Fibroblast of skin of left quadriceps (primary cell): ENCODE results near the gene TAF1B.
"Not testable (repeated sequence)": the region's sequence is repeated elsewhere in the genome, so short reads cannot be mapped to it uniquely, and the experiment has no call there.

Experiments used
- DNase-seq, 2 experiments: peaks; one replicate each; pipeline ENCODE4 v3.0.0-alpha.2; 2013; ENCODE audit warnings: low read depth in 2 of 2

Gene TAF1B

DNA sequence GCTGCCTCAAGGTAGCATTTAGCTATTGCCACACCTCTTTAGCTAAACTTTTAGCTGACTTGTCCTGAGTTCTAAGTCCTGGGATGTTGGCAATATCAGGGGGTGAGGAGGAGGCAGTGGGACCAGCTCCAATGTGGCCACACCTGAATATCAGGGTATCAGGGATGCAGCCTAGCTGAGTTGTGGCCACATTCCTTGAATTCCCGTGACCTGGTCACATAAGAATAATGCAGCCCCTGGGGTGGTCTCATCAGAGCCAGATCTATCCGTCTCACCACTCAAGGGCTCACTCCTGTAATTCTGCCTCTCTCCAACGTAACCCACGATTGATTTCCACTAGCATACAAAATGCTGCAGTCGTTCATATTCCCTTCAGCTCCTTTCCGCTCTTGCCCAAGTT lies 11.6 kb upstream of the TAF1B start:
- no peak for DNase-seq

DNA sequence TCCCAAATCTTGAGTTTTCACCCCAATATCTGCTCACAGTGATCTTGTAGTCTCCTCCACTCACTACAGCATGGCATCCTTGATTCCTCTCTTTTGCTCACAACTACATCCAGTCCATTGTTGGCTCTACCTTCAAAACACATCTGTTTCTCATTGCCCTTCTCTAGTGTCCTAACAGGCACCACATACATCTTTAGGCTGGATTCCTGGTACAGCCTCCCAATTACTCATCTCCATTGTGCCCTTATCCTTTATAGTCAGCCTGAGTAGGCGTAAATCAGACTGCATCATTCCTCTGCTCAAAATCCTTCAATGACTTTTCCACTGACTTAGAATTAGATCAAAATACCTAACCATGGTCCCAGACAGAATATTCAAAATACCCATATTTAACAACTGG lies 10.7 kb upstream of the TAF1B start:
- peak; percentile 49 to 59 for DNase-seq

GRCh38 chr2:9835068-9835467 lies 8.2 kb upstream of the TAF1B start:
- not testable (repeated sequence) for DNase-seq

DNA sequence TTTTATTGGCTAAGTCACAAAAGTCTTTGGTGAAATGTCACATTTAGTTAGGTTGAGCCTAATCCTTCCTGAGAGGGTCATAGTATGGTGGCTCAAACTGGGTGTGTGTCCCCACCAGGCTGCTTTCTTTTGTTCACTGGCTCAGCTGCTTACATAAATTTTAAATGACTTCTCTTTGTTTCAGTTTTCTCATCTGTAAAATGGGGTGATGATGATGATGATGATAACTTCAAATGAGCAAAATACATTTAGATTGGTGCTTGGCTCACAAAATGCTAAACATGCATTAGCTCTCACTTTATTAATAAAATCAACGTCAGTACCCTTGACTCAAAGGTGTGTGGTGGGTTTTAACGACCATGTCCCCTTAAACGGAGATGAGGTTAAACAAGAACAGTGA lies 7.2 kb upstream of the TAF1B start:
- no peak for DNase-seq

DNA sequence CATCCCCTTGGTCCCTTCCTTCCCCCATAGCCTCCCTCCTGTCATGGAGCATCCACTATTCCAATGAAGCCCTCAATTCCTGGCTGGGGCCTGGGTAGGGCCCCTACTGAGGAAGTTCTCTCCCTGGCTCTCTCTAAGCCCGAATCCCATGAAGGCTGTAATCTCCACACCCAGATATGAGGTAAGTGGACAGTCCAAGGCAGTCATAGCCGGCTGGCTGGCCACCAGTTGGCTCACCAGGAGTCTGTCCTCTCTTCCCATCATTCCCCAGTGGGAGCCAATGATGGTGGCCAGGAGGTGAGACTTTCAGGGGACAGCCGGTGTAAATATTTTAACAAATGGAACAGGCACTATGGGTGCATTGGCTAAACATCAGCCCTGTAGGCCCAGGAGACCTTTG lies 6.8 kb upstream of the TAF1B start:
- no peak for DNase-seq

DNA sequence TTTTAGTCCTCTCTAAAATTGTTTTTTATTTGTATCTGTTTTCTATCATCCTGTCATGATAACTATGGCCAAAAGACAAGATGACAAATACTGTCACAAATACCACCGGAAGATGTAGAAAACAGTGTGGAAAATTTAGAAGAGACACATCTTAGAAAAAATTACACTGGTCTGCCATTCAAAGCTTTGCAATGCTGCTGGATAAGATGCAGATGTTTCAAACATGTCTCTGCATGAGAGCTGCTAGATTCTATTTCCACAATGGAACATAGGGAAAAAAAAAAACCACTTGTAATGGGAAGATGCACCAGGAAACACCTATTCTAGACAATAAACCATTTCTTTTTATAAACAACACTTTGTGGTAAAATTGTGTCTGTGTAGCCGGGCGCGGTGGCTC lies 5.8 kb upstream of the TAF1B start:
- DNase-seq = no peak

DNA sequence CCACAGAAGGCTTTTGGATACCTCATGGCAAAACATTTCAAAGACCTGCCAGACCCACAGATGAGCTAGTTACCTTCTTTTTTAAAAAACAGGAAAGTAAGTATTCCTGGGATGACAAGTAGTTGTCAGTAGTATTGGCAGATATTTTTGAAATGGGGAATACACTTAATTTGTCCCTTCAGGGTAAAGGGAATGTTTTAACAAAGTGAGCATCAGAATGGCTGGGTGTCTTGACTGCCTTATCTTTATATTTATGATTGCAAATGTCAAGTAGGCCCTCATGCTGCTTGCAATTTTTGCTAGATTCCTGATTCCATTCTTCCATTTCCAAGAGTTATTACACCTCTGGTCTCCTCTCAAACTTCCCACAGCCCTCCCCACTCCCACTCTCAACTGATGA lies 4.9 kb upstream of the TAF1B start:
- no peak for DNase-seq

DNA sequence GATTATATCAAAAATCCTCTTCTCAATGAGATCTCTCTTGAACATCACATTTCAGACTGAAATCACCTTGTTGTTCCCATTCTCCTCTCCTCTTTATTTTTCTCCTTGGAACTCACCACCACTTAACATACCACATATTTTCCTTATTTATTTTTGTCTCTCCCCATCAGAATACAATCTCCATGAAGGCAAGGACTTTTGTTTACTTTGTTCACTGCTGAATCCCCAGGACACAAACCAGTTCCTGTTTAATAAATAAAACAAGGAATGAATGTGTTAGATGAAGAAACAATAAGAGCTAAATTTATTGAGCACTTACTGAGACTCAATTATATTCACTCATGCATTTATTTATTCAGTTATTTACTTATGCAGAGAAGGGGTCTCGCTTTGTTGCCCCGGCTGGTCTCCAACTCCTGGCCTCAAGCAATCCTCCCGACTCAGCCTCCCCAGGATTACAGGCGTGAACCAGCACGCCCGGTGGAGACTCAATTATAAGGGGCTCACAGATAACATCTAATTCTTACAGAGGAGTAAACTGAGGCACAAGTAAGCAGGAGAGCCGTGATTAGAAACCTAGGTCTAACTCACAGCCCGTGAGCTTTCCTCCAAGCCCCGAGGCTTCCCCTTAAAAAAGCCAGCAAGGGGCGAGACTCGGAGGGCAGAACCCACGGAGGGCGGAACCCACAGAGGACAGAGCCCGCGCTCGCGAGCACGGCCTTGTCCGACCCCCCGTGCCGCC lies 616 bp upstream of the TAF1B start:
- no peak for DNase-seq

GRCh38 chr2:9844036-9844483 lies 786 bp downstream of the TAF1B start:
- no peak for DNase-seq

DNA sequence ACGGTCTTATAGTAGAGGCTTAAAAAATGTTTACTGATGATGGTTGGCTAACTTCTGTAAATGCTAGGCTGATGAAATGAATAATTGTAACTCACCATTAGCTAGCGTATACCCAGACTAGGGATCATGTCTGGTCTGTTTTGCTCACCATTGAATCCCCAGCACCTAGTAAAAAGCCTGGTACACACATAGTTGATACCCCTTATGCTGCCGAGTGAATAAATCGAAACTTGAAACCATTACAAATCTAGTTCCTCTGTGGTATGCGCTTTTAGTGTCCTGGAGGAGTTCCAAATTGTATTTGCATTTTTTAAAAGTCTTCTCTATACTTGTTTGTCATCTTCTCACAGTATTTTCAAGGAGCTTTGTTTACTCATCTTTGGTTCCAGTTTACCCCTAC lies 1.3 kb downstream of the TAF1B start:
- peak in 1 of 2 experiments; percentile 30 for DNase-seq

- DNase-seq = no peak
Observed at GRCh38 chr2:9846554-9846953, 3.3 kb downstream of the TAF1B start.

GRCh38 chr2:9847140-9847539 lies 3.9 kb downstream of the TAF1B start:
- peak in 1 of 2 experiments; percentile 20 for DNase-seq

DNA sequence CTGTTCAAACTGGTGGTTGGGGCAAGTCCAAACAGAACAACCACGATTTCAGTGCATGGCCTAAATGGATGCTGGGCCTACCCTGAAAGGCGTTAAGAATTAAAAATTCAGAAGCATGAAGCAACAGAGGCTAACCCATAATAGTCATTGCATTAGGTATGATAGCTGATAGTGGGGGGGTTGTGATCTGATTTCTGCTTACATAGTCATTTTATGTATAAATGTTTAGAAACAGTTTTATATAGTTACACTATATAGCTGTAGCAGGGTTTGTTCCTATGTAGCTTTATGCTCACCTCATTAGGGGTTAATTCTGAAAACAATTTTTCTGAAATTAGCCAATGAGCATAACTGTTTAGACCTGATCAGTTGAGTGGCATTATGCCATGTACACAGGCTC lies 9.6 kb downstream of the TAF1B start:
- no peak for DNase-seq

DNA sequence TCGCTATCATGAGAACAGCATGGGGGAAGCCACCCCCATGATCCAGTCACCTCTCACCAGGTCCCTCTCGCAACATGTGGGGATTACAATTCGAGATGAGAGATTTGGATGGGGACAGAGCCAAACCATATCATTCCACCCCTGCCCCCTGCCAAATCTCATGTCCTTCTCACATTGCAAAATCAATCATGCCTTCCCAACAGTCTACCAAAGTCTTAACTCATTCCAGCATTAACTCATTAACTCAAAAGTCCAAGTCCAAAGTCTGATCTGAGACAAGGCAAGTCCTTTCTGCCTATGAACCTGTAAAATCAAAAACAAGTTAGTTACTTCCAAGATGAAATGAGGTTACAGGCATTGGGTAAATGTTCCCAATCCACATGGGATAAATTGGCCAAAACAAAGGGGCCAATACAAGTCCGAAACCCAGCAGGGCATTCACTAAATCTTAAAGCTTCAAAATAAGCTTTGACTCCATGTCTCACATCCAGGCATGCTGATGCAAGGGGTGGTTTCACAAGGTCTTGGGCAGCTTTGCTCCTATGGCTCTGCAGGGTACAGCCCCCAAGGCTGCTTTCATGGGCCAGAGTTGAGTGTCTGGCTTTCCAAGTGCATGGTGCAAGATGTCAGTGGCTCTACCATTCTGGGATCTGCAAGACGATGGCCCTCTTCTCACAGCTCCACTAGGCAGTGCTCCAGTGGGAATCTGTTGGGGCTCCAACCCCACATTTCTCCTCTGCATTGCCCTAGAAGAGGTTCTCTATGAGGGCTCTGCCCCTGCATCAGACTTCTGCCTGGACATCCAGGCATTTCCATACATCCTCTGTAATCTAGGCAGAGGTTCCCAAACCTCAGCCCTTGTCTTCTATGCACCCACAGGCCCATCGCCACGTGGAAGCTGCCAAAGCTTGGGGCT lies 14.8 kb downstream of the TAF1B start:
- no peak for DNase-seq

DNA sequence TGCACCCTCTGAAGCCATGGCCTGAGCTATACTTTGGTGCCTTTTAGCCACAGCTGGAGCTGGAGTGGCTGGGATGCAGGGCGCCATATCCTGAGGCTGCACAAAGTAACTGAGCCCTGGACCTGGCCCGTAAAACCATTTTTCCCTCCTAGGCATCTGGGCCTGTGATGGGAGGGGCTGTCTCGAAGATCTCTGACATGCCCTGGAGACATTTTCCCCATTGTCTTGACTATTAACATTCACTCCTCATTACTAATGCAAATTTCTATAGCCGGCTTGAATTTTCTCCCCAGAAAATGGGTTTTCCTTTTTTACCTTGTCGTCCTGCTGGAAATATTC lies 15.4 kb downstream of the TAF1B start:
- no peak for DNase-seq

DNA sequence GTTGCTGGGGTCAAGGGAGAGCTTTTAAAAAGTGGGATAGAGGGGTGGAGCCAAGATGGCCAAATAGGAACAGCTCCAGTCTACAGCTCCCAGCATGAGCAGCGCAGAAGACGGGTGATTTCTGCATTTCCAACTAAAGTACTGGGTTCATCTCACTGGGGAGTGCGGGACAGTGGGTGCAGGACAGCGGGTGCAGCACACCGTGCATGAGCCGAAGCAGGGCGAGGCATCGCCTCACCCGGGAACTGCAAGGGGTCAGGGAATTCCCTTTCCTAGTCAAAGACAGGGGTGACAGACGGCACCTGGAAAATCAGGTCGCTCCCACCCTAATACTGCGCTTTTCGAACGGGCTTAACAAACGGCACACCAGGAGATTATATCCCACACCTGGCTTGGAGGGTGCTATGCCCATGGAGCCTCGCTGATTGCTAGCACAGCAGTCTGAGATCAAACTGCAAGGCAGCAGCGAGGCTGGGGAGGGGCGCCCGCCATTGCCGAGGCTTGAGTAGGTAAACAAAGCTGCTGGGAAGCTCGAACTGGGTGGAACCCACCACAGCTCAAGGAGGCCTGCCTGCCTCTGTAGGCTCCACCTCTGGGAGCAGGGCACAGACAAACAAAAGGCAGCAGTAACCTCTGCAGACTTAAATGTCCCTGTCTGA lies 17.8 kb downstream of the TAF1B start:
- not testable (repeated sequence) for DNase-seq

DNA sequence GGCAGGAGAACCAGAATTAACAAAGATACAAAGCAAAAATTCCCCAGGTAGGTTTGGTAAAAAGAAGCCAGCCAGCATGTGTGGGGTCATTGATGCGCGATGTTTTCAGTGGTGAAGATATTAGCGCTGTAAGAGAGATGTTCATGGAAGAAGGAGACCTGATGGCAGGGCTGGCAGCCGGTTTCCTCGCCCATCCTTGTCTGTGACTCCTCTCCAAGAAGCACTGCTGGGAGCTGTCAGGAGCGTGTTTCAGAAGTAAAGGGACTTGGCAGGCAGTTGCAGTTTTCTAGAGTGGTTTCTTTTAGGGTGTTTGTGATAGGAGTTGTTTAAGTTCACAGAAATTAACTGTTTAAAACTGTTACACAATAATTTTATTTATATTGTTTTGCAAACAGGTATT lies 24.6 kb downstream of the TAF1B start:
- no peak for DNase-seq

GRCh38 chr2:9873337-9873736 lies 30.1 kb downstream of the TAF1B start:
- DNase-seq = no peak

DNA sequence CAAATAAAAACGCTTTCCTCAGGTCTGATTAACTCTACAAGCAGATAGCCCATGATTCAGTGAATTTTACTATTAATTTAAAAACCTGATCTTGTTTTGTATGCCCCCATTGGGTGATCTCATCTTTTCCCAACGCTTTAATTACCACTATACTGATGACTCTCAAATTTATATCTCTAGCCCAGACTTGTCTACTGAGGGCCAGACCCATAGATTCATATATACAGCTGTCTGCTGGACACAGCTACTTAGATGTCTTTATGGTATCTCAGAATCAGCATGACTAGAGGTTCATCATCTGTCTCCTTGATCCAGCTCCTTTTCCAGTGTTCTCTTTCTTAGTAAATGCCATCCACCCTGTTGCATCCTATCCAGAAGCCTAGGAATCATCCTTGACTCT lies 33.8 kb downstream of the TAF1B start:
- DNase-seq = no peak

GRCh38 chr2:9877726-9878125 lies 34.5 kb downstream of the TAF1B start:
- no peak for DNase-seq

DNA sequence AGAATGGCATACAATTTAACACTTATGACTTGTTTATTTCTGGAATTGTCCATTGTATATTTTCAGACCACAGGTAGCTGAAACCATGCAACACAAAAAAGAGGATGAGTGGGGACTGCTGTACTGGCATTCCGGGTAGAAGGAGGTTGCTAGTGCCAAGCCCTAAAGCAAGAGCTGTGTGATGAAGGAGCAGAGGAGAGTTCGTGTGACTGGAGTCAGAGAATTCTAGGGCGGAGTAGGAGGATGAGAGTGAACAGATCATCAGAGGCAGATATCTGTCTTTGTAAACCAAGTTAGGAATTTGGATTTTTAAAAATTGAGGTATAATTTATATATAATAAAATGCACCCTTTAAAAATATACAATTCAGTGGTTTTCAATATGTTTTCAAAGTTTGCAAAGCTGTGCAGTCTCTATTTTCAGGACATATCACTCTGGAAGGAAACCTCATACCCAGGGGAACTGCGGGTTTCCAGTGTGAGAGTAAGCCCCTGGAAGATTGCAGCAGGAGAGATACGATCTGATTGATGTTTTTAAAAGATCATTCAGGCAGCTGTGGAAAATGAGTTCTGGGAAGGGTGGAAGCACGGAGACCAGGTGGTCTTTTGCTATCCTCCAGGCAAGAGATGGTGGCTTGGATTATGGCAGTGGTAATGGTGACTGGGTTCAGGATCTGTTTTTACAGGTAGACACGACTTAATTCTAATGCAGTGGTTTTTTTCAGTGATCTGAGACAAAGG lies 36.4 kb downstream of the TAF1B start:
- no peak for DNase-seq

DNA sequence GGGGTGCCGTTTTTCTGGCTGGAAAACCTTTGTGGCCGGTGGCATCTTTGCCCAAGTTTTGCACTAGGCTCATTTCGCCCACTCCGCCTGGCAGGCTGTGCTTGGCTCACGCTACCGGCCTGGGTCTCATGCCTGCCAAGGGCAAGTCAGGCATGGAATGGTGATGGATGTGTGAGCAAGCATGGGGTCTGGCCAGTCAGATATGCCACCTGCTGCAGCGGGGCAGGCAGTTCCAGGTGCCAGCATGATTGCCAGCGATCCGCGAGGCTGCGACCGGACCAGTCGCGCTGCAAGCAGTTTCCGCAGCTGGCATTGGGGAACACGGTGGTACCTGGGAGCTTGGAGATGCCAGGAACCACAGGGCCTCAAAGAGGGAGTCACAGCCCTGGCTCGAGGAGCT lies 40.6 kb downstream of the TAF1B start:
- no peak for DNase-seq
